ENCODE measurements around the gene EIF4B.

The EIF4B gene

DNA sequence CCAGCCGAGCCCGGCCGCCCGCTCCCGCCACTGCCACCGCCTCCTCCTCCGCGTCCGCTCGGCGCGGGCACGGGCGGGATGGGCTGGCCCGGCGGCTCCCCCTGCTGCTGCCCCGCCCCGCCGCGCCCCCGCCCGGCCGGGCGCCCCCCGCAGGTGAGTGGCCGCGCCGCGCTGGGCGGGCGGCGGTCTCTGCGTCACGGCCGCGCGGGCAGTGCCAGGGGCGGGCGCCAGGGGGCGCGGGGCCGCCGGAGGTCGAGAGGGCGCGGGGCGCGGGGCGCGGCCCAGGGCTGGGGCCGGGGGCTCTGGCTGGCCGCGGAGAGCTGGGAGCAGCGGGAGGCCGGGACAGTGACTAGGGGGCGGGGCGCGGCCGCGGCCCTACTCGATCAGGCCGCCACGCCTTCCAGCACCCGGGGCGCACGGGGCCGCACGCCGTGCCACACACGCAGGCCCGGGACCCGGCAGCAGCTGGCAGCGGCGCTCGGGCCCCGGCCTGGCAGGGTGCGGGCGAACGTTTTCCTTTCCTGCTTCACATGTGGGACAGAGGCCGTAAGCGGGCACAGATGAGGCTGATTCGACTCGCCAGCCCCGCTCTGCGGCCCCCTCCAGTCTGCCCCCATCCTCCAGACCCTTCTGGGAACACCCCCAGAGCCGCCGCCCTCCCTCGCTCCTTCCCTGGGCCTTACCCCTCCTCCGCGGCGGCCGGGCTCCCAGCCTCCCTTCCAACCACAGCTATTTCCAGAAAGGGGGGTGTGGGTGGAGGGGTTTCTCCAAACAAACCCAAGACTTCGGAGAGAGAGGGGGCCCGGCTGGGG, 41.2 kb downstream of the EIF4B start:
- peak; percentile 31 for DNase-seq

DNA sequence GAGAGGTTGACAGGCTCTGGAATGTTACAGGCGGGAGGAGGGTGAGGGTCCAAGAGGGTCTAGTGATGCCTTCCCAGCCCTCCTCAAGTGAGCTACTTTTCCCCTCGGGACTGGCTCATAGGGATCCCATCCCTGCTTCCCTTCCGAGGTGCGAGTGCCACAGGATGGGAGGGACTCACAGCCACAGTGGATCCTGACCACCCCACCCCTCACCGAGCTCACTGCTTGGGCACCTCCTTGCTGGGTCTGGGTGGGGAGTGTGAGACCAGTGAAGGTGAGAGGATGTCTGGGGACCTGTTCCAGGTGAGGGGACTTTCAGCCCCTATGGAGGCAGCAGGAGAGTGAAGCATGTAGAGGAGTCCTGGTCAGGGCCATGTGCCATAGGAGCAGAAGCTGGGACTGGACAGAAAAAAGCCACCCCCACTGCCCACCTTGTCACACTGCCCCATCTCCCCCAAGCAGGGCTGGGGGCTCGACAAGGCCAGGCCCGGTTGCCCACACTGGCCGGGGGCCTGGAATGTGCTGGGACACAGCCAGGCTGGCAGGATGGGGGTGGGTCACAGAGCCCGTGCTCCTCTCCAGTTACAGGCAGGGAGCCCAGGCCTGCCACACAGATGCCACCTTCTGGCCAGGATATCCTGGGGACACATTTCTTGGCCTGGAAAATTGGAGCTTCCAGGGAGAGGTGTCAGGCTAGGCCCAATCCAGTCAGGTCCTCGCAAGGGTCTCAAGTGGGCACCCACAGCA, 42.0 kb downstream of the EIF4B start:
- DNase-seq, result no peak

DNA sequence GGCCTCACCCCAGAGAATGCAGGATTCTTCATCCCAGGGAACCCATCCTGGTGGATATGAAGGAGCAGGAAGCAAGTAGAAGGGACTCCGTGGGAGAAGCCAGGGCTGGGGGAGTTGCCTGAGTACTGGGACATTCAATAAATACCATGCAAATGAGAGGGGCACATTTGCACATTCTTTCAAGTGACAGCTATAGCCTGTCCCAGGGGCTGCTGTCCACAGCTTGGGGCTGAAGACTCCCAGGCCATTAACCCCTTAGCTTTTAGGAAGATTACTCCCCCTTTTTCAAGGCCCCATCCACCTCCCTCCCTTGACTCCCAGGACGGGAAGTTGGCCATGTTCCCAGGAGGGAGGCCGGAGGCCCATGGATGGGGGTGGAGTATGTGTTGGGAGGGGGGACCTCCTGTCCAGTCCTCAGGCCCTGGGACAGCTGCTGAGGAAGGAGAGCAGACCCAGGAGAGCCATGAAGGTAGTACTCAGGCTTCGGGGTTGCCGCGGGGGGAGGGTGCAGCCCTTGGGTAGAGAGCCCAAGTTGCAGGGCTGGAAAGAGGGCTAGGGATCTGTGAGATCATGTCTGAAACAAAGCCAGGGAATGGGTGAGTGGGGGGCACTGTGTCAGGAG, 42.6 kb downstream of the EIF4B start:
- no peak for DNase-seq

DNA sequence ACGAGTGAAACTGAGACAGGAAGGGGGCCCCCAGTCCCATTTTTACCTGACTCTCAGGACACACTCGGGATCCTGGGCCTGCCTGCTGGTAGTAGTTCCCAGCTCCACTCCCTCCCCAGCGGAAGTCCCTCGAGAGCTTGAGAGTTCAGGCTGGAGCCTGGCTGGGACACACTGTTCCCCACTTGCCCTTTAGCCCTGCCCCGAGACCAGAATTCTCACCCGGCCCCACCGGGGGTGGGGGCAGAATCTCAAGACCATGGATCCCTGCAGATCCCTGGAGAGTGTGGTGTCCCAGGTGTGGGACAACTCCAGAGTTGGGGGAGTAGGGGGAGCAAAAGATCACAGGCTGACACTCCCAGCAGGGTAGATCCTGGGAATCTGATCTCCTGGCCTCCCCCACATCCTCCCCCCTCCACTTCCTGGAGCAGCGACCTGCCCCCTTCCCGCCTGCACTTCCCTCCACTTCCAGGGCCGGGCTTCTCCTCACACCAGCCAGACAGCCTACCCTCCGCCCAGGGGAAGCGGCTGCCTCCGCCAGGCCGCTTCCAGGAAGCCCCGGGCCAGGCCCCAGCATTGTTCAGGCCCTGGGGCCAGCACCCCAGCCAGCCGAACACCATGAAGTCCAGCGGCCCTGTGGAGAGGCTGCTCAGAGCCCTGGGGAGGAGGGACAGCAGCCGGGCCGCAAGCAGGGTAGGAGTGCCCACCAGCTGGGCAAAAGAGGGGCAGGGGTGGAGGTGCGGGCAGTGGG, 43.5 kb downstream of the EIF4B start, which contains the start of gene TNS2:
Gene TNS2 (plus strand): TSS at position 495 of the 748 bp plus-strand sequence. CDS start 121 bp downstream, at position 616.
- DNase-seq, result peak; percentile 37

DNA sequence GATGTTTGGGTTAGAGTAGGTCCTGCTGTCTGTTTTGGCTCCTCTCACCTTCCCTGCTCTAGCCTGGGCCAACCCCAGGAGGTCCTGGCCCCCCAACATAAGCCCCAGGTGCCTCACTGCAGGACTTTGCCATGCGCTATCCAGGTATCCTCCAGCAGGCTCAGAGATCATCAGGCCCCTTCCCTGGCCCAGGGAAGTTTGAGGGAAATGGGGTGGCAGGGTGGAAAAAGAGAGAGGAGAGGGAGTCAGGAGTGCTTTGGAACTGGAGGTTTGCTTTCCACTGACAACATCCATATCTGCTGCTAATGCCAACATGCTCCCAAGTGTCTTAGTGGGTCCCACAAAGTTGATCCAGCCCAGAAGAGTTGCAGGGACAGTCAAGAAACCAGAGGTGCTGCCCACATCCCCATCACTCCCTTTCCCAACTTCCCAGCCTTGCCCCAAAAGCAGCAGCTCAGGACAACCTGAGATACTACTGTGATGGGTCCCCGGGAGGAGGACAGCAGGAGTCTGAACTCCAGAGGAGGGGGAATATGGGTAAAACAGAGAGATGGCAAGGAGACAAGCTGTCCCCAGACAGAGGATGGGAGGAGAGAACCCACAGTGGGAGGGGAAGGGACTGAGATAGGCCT, 44.3 kb downstream of the EIF4B start:
- no peak for DNase-seq

DNA sequence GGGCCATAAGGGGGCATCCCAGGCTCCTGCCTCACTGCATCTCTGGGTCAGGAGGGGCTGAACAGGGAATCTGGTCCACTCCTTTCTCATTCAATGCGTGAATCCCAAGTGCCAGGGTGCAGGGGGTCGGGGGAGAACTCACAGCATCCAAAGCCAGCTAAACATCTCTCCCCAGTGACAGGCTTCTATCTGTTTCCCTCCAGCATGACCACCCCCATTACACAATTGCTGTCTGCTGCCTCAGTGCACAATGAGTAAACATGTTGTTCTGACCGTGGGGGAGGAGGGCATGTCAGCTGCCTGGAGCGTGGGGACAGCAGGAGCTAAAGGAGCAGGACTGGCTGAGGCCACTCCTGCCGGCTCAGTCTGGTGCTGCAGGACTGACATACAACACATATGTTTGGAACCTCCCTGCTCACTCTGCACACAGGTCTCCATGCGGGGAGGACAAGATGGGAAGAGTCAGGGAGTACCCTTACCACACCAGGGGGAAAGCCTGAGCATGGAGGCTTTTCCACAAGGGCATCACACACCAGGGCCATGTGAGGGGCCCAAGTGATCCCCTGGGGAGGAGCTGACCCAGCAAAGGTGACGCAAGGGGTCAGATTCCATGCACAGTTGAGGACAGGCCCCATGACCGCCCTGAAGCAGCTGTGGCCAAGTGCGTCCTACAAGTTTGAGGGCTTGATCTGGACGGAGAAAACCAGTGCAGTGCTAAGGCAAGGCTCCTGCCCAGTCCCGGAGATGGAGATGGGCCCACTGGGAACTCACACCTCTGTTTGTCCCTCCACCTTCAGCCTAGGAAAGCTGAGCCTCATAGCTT, 45.0 kb downstream of the EIF4B start:
- no peak for DNase-seq

DNA sequence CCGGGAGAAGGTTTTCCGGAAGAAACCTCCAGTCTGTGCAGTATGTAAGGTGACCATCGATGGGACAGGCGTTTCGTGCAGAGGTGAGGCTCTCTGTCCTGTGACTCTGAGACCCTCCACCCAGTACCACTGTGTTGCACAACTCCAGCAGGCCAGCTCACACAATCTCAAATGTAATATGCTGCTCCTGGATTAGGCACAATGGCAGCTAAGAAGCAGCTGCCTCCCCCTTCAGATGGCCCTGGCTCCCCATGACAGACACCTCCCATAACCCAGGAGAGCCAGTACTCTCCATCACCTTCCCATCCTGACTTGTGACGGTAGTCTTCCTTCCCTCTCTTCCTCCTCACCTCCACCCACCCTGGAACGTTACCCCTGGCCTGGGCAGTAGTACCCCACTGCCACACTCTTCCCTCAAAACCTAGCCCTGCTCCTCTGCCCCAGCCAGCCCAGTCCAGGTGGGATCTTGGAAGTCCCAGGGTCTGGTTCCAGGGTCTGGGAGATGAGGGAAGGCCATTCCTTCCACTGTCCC, 45.7 kb downstream of the EIF4B start:
- no peak for DNase-seq

DNA sequence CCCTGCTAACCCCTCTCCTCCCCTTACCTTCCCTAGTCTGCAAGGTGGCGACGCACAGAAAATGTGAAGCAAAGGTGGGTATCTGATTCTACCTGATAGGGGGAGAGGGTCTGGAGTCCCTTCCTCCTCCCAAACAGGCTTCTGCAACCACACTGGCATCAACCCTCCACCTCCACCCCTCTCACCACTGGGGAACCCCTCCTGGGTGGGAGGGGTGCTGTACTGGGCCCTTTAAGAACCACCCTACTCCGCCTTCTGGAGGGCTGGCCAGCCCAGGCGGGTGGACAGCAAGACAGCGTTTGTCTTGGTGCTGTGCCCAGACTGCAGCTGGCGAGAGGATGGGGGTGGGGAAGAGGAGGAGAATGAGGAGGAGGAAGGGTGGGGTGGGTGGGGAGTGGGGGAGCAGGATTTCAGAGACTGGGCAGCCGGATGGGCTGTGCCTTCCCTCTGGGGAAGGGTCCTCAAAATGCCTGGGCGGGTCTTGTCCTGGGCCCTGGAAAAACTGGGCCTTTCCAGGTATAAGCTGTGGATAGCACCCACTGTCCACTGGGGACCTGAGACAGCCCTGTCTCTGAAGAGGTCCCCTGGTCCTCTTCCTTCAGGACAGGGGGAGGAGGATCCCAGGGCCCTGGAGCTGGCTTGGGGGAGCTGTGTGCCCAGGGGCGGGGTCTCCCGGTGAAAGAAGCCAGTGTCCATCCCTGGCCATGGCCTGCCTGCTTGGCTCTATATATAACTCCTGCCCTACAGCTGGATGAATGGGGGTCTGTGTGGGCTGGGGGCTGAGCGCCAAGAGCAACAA, 46.4 kb downstream of the EIF4B start:
- DNase-seq, result no peak

DNA sequence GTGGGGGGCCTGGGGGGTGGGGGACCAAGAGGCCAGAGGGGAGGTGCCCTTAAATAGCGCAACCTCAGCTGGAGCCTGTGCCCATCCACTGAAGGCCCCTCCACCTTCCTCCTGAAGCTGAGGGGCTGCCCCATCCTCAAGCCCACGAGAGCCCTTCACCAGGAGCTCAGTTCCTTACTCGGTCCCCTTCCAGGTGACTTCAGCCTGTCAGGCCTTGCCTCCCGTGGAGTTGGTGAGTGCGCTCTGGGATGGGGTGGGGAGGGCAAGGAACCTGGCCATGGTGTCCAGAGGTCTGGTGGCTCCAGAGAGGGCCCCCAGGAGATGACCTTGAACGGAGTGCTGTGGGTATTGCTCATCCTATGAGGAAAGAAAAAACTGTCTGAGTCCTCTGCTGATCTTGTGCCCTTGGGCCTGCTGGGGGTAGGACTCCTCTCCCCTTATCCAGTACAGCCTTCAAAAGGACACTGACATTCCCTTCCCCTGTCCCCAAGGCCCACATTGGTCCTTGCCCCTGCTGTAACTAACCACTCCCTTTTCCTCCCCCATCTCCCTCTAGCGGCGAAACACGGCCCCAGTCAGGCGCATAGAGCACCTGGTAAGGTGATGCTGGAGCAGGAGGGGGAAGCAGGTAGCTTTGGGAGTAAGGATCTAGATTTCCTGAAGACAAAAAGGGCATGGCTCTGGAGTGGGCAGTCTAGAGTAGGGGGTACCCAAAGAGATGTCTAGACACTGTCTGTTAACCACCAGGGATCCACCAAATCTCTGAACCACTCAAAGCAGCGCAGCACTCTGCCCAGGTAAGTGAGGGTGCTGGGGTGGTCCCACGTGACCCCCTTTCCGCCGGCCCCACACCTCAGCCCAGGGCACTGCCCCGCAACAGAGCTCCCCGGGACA, 47.2 kb downstream of the EIF4B start:
- peak; percentile 72 for DNase-seq

DNA sequence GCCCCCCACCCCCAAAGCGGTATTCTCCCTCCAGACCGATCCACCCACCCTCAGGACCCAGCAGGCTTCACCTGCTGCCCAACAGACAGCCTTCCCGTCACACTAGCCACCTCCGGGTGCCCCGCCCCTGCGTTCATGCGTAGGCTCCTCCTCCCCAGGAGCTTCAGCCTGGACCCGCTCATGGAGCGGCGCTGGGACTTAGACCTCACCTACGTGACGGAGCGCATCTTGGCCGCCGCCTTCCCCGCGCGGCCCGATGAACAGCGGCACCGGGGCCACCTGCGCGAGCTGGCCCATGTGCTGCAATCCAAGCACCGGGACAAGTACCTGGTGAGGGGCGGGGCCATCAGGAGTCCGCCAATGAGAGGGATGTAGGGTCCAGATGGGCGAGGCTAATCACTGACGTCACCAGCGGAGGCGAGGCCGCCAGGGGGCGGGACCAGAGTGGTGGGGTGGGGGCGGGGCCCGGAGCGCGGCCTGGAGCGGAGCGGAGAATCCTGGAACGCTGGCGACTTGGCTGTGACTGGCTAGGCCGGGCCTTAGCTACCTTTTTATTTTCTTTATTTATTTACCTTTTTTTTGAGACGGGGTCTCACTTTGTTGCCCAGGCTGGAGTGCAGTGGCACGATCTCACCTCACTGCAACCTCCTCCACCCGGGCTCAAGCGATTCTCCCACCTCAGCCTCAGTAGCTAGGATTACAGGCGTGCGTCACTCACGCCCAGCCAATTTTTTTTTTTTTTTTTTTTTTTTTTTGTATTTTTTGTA, 48.0 kb downstream of the EIF4B start:
- peak; percentile 96 for DNase-seq

DNA sequence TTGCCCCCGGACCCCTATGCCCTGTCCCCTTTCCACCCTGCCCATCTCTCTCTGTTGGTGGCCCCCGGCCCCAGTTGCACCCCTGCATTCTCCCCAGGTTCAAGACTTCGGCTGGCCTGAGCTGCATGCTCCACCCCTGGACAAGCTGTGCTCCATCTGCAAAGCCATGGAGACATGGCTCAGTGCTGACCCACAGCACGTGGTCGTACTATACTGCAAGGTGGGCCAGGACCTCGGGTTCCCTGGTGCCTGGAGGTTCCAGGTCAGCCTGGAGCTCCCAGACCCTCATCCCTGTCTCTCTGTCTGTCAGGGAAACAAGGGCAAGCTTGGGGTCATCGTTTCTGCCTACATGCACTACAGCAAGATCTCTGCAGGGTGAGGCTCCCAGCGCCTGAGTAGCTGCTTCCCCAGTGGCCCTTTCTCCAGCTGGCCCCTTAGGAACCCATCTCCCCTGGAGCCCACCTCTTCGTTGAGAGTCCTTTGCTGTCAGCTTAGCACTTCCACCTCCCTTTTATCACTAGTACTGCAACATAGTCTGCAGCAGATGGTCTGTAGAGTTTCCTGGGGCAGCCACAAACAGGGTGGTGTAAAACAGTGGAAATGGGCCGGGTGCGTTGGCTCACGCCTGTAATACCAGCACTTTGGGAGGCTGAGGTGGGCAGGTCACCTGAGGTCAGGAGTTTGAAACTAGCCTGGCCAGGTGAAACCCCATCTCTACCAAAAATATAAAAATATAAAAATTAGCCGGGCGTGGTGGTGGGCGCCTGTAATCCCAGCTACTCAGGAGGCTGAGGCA, 49.4 kb downstream of the EIF4B start:
- no peak for DNase-seq

DNA sequence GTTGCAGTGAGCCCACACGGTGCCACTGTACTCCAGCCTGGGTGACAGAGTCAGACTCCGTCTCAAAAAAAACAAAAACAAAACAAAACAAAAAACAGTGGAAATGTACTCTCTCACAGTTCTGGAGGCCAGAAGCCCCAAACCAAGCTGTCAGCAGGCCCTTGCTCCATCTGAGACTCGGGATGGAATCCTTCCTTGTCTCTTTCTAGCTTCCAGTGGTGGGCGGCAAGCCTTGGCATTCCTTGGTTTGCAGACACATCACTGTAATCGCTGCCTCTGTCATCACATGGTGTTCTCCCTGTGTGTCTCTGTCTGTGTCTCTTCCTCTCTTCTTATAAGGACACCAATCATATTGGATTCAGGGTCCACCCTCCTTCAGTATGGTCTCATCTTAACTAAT, 50.0 kb downstream of the EIF4B start:
- DNase-seq, result no peak

DNA sequence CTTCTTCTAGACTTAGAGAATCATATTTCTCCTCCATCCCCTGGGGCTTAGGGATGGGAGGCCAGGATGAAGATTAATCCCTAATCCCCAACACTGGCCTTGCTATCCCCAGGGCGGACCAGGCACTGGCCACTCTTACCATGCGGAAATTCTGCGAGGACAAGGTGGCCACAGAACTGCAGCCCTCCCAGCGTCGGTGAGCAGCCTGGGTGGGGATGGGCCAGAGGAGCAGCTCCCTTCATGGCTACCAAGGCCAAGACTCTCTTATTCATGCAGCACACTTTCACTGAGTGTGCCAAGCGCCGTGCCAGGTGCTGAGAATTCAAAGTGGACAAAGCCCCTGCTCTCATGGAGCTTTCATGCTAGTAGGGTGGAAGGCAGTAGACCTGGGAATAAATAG, 50.6 kb downstream of the EIF4B start:
- DNase-seq, result no peak

DNA sequence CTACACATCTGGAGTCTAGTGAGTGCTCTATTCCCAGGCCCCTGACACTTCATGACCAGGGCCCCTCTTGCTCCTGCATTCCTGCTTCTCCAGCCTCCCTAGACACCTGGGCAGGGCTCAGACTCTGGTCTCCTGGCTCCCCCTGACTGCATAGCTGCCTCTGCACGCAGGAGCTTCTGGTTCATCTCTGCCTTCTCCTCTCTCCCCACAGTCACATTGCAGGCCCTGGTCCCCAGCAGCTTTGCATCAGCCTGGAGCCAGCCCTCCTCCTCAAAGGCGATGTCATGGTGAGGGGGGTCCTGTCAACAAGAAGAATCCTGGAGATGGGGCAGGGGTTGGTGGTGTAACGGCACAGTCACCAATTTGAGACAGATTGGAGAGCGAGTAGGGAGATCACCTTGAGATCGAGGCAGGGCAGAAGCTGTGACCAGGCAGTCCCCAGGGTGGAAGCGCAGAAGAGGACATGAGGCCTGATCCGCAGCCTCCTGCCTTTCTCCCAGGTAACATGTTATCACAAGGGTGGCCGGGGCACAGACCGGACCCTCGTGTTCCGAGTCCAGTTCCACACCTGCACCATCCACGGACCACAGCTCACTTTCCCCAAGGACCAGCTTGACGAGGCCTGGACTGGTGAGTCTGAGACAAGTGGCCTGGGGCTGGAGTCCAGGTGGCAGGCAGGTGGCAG, 51.7 kb downstream of the EIF4B start:
- no peak for DNase-seq

DNA sequence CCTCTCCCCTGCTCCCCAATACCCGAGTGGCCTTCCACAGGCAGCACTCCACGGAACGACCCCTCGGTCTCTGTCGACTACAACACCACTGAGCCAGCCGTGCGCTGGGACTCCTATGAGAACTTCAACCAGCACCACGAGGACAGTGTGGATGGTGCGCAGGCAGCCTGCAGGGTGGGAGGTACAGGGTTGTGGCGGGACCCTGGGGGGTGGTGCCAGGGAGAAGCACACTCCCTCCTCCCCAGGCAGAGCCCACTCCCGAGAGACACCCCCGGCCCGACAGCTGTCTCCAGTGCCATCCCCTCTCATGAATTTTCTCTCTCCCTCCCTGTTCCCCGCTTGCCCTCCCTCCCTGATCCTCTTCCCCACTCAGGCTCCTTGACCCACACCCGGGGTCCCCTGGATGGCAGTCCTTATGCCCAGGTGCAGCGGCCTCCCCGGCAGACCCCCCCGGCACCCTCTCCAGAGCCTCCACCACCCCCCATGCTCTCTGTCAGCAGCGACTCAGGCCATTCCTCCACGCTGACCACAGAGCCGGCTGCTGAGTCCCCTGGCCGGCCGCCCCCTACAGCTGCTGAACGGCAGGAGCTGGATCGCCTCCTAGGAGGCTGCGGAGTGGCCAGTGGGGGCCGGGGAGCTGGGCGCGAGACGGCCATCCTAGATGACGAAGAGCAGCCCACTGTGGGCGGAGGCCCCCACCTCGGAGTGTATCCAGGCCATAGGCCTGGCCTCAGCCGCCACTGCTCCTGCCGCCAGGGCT, 52.6 kb downstream of the EIF4B start:
- DNase-seq, result no peak

DNA sequence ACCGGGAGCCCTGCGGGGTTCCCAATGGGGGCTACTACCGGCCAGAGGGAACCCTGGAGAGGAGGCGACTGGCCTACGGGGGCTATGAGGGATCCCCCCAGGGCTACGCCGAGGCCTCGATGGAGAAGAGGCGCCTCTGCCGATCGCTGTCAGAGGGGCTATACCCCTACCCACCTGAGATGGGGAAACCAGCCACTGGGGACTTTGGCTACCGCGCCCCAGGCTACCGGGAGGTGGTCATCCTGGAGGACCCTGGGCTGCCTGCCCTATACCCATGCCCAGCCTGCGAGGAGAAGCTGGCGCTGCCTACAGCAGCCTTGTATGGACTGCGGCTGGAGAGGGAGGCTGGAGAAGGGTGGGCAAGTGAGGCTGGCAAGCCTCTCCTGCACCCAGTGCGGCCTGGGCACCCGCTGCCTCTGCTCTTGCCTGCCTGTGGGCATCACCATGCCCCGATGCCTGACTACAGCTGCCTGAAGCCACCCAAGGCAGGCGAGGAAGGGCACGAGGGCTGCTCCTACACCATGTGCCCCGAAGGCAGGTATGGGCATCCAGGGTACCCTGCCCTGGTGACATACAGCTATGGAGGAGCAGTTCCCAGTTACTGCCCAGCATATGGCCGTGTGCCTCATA, 53.3 kb downstream of the EIF4B start:
- DNase-seq, result no peak

Data from NCI-H2107 (cell line).